ENCODE results near the gene KCNH3. TPM values are rescaled to one million over a fixed set of nuclear protein-coding genes. Genes with fewer than 3 reads are reported as not detected.

KCNH3 gene
- polyA plus RNA-seq, 1 donor (not counting 4 experiments of a cell fraction or from before 2014, with no cell fraction given) = 0.08 TPM

DNA sequence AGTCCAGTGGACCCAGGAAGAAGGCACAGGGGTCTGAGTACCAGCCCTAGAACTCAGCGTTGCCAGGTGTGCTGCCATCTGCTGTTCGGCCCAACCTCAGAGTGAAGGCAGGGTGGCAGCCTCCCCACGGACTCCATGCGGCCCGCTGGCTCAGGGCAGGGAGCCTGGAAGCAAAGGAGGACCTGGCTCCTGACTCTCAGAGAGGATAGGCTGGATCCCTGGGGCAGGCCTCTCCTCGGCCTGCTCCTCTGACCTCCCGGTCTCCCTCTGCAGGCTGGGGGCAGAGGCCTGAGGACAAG is 19.0 kb downstream of the KCNH3 start:
- no peaks in the 10 kb centered on the region for H3K9me3 ChIP-seq (ENCODE audit: control insufficient read depth, low read depth, low read length)
- DNase-seq (ENCODE audit: low read depth, low spot score) (no peak), FAIRE-seq (no peak)
- no peak overlapping the region for H3K9ac ChIP-seq (ENCODE audit: control insufficient read depth, extremely low read depth, insufficient read depth, low read length)
- H3K79me2 ChIP-seq (ENCODE audit: control insufficient read depth, insufficient read depth, low read length) = no peaks in the 10 kb centered on the region
- no peak overlapping the region for H3K4me2 ChIP-seq (ENCODE audit: control insufficient read depth, extremely low read depth, insufficient read depth, low read depth, low read length)
- H4K20me1 ChIP-seq (ENCODE audit: control insufficient read depth, extremely low read depth, insufficient read depth, low read length) = no peaks in the 10 kb centered on the region
- no peak overlapping the region for H3K27ac ChIP-seq (ENCODE audit: control insufficient read depth, insufficient read depth, low read length)
- TF ChIP-seq, protein P1, sequence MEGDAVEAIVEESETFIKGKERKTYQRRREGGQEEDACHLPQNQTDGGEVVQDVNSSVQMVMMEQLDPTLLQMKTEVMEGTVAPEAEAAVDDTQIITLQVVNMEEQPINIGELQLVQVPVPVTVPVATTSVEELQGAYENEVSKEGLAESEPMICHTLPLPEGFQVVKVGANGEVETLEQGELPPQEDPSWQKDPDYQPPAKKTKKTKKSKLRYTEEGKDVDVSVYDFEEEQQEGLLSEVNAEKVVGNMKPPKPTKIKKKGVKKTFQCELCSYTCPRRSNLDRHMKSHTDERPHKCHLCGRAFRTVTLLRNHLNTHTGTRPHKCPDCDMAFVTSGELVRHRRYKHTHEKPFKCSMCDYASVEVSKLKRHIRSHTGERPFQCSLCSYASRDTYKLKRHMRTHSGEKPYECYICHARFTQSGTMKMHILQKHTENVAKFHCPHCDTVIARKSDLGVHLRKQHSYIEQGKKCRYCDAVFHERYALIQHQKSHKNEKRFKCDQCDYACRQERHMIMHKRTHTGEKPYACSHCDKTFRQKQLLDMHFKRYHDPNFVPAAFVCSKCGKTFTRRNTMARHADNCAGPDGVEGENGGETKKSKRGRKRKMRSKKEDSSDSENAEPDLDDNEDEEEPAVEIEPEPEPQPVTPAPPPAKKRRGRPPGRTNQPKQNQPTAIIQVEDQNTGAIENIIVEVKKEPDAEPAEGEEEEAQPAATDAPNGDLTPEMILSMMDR (optimal IDR thresholded peaks at IDR 0.05 in 1 of 3, IDR thresholded peaks at IDR 0.05 in 1 of 3, conservative IDR thresholded peaks at IDR 0.05 in 1 of 3; ENCODE audit: extremely low read depth in 1 of 3, insufficient read depth in 2 of 3, low read length in 3 of 3) = peak; percentile 24 to 73 (median 54)
- no peak for TF ChIP-seq EZH2 (IDR thresholded peaks at IDR 0.05; ENCODE audit: low read length)
- H3K4me1 ChIP-seq (ENCODE audit: control insufficient read depth, extremely low read depth, insufficient read depth, low read length) = no peaks in the 10 kb centered on the region
- peaks cover 27 to 41% of the 10 kb centered on the region in 2 experiments for H3K36me3 ChIP-seq (ENCODE audit: control insufficient read depth in 2 of 2, extremely low read depth in 1 of 2, insufficient read depth in 2 of 2, low read length in 2 of 2)
- no peak overlapping the region for H3K4me3 ChIP-seq (ENCODE audit: control insufficient read depth in 2 of 3, extremely low read depth in 1 of 3, insufficient read depth in 2 of 3, low read depth in 1 of 3, low read length in 3 of 3)
- H3K9me1 ChIP-seq (ENCODE audit: control insufficient read depth, extremely low read depth, insufficient read depth, low read length) = no peaks in the 10 kb centered on the region
- no peak overlapping the region for H2AFZ ChIP-seq (ENCODE audit: control insufficient read depth, low read length)
- dilution Hi-C loops (cut with MboI; ENCODE audit: extremely low pct_ligation_motif_present, low sequenced_read_pairs) = no loop called here
- peaks cover under 1% of the 10 kb centered on the region for H3K27me3 ChIP-seq (ENCODE audit: control insufficient read depth, extremely low read depth, insufficient read depth, low read length)

DNA sequence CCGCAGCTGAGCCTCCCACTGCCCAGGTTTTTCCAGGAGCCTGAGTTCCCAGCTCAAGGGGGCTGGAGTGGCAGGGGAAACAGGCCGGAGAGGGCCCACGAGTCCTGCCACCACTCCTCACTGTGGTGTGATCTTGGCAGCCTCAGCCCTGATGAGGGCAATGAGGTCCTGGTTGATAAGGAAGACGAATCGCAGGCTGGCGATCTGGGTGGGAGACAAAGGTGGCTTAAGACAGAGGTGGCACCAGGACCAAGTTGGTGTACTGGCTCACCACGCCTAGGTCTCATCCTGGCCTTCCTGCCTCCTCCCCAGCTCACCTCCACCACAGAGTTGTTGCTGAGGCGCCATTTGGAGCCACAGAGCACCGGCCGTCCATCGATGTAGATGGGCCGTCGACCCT is 19.7 kb downstream of the KCNH3 start:
- Histone ChIP-seq H2AFZ (ENCODE audit: control insufficient read depth, low read length) (no peak overlapping the region), H3K9me1 (ENCODE audit: control insufficient read depth, extremely low read depth, insufficient read depth, low read length) (no peaks in the 10 kb centered on the region), H3K79me2 (ENCODE audit: control insufficient read depth, insufficient read depth, low read length) (no peaks in the 10 kb centered on the region), H3K36me3 (ENCODE audit: control insufficient read depth in 2 of 2, extremely low read depth in 1 of 2, insufficient read depth in 2 of 2, low read length in 2 of 2) (peaks cover 33 to 46% of the 10 kb centered on the region in 2 experiments), H3K9me3 (ENCODE audit: control insufficient read depth, low read depth, low read length) (no peaks in the 10 kb centered on the region), H3K4me3 (ENCODE audit: control insufficient read depth in 2 of 3, extremely low read depth in 1 of 3, insufficient read depth in 2 of 3, low read depth in 1 of 3, low read length in 3 of 3) (no peak overlapping the region), H4K20me1 (ENCODE audit: control insufficient read depth, extremely low read depth, insufficient read depth, low read length) (no peaks in the 10 kb centered on the region), H3K4me2 (ENCODE audit: control insufficient read depth, extremely low read depth, insufficient read depth, low read depth, low read length) (no peak overlapping the region), H3K4me1 (ENCODE audit: control insufficient read depth, extremely low read depth, insufficient read depth, low read length) (no peaks in the 10 kb centered on the region), H3K27ac (ENCODE audit: control insufficient read depth, insufficient read depth, low read length) (no peak overlapping the region), H3K27me3 (ENCODE audit: control insufficient read depth, extremely low read depth, insufficient read depth, low read length) (no peaks in the 10 kb centered on the region), H3K9ac (ENCODE audit: control insufficient read depth, extremely low read depth, insufficient read depth, low read length) (no peak overlapping the region)
- no peak for TF ChIP-seq EZH2 (IDR thresholded peaks at IDR 0.05; ENCODE audit: low read length)
- TF ChIP-seq, protein P1 (optimal IDR thresholded peaks at IDR 0.05 in 1 of 3, IDR thresholded peaks at IDR 0.05 in 1 of 3, conservative IDR thresholded peaks at IDR 0.05 in 1 of 3; ENCODE audit: extremely low read depth in 1 of 3, insufficient read depth in 2 of 3, low read length in 3 of 3) = no peak
- dilution Hi-C loops (cut with MboI; ENCODE audit: extremely low pct_ligation_motif_present, low sequenced_read_pairs) = no loop called here
- DNase-seq (ENCODE audit: low read depth, low spot score) (no peak), FAIRE-seq (no peak)
